Ishikawa (cell line): ENCODE measurements around the gene SLC15A4.

Source experiments
- CEBPB ChIP-seq: IDR thresholded peaks from 2 replicates; pipeline ENCODE4 v1.6.1; 2012
- CREB1 ChIP-seq: IDR thresholded peaks from 2 replicates; pipeline ENCODE4 v1.6.1; 2012; ENCODE audit warnings: low read depth
- EGR1 ChIP-seq: IDR thresholded peaks from 2 replicates; pipeline ENCODE4 v1.6.1; 2012
- EP300 ChIP-seq: IDR thresholded peaks from 2 replicates; pipeline ENCODE4 v1.6.1; 2012; ENCODE audit warnings: borderline replicate concordance
- FOXM1 ChIP-seq: IDR thresholded peaks from 2 replicates; pipeline ENCODE4 v1.6.1; 2012; ENCODE audit warnings: low read depth, borderline replicate concordance
- NFIC ChIP-seq: IDR thresholded peaks from 2 replicates; pipeline ENCODE4 v1.6.1; 2012
- RAD21 ChIP-seq: IDR thresholded peaks from 2 replicates; pipeline ENCODE4 v1.6.1; 2012; ENCODE audit warnings: low read depth
- TAF1 ChIP-seq: IDR thresholded peaks from 2 replicates; pipeline ENCODE4 v1.6.1; 2012; ENCODE audit warnings: low read depth, mild to moderate bottlenecking
- TCF12 ChIP-seq: IDR thresholded peaks from 2 replicates; pipeline ENCODE4 v1.6.1; 2012; ENCODE audit warnings: low read depth
- TEAD4 ChIP-seq: IDR thresholded peaks from 2 replicates; pipeline ENCODE4 v1.6.1; 2012
- YY1 ChIP-seq: IDR thresholded peaks from 2 replicates; pipeline ENCODE4 v1.6.1; 2012; ENCODE audit warnings: low read depth
- ZBTB7A ChIP-seq: IDR thresholded peaks from 2 replicates; pipeline ENCODE4 v1.6.1; 2012; ENCODE audit warnings: low read depth
- TF ChIP-seq, protein P1 (sequence below): IDR thresholded peaks from 2 replicates; pipeline ENCODE4 v1.6.1; 2012
- TF ChIP-seq, protein P2 (sequence below): IDR thresholded peaks from 2 replicates; pipeline ENCODE4 v1.6.1; 2012
- TF ChIP-seq, protein P3 (sequence below): IDR thresholded peaks from 2 replicates; pipeline ENCODE4 v1.6.1; 2012; ENCODE audit warnings: low read depth, mild to moderate bottlenecking

SLC15A4 gene

DNA sequence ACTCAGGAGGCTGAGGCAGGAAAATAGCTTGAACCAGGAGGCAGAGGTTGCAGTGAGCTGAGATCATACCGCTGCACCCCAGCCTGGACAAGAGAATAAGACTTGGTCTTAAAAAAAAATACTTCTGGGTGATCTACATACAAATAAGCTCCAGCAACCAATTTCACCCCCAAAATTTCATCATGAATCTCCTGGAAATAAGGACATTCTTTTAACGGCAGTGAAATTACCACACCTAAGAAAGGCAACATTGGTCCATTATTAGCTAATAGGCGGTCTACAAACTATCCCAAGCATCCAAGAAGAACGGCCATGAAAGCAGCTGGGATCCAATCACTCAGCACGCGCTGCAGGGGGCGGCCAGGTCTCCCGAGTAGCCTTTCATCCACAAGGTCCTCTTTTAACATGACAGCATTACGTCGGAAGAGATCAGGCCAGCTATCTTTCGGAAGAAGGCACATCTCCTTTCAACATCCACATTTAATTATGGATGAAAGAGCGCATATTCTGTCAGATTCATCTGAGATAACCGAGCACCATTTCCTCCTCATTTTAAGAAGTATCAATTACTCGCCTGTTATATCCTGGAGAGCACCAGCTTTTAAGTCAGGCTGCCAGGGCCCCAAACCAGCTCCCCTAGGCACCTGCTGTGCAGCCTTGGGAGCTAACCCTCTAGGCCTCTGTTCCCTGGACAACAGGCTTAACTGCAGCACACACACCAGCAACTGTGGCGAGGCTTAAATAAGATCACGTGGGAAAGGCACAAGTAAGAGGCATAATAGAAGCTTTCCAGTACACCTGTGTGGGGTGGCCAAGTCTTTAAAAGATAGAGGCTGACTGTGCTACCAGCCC, 4.2 kb downstream of the SLC15A4 start:
- TF ChIP-seq EP300 (no peak), CEBPB (no peak), FOXM1 (no peak), EGR1 (no peak), TEAD4 (no peak), TAF1 (no peak), ZBTB7A (no peak)
- TF ChIP-seq, protein P1, sequence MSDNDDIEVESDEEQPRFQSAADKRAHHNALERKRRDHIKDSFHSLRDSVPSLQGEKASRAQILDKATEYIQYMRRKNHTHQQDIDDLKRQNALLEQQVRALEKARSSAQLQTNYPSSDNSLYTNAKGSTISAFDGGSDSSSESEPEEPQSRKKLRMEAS, result no peak

DNA sequence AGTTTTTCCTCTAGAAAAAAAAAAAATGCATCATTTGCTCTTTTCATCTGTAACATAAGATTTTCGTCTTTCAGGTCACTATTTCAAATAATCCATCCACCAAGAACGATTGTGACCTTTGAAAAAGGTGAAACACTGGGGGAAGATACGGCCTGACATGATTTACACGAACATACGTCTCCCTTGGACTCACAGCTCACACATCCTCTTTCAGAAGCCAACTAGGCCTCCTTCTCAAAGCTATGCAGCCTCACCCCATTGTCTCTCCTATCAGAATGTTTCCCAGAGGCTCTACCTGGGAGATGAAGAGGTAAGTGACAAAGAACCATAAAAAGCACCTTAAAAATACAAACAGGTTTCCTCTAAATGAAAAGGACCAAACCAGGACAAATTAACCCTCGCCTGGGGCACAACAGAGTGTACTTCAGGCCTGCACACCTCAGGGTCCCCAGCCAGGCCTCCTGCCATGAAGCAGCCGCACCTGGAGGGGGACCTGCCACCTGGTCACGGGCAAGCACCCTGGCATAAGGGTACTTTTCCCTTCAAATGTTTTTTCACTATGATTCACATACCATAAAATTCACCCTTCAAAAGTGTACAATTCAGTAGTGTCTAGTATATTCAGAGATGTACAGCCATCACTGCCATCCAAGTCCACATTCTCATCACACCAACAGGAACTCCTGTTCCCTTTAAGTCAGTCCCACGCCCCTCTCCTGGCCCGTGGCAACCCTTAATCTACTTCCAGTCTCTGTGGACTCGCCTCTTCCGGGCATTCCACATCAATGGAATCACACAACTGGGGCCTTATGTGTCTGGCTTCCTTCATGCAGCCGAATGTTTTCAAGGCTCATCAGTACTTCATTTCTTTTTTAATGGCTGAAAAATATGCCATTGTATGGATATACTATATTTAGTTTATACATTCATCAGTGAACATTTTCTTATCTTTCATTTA, 5.4 kb downstream of the SLC15A4 start:
- TF ChIP-seq NFIC (no peak), TEAD4 (no peak), TAF1 (no peak), EP300 (no peak), RAD21 (no peak), ZBTB7A (no peak), CREB1 (no peak), FOXM1 (no peak), YY1 (no peak), CEBPB (no peak), EGR1 (no peak), TCF12 (no peak)
- TF ChIP-seq, protein P1, result no peak
- TF ChIP-seq, protein P2, sequence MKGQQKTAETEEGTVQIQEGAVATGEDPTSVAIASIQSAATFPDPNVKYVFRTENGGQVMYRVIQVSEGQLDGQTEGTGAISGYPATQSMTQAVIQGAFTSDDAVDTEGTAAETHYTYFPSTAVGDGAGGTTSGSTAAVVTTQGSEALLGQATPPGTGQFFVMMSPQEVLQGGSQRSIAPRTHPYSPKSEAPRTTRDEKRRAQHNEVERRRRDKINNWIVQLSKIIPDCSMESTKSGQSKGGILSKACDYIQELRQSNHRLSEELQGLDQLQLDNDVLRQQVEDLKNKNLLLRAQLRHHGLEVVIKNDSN, result no peak
- TF ChIP-seq, protein P3, sequence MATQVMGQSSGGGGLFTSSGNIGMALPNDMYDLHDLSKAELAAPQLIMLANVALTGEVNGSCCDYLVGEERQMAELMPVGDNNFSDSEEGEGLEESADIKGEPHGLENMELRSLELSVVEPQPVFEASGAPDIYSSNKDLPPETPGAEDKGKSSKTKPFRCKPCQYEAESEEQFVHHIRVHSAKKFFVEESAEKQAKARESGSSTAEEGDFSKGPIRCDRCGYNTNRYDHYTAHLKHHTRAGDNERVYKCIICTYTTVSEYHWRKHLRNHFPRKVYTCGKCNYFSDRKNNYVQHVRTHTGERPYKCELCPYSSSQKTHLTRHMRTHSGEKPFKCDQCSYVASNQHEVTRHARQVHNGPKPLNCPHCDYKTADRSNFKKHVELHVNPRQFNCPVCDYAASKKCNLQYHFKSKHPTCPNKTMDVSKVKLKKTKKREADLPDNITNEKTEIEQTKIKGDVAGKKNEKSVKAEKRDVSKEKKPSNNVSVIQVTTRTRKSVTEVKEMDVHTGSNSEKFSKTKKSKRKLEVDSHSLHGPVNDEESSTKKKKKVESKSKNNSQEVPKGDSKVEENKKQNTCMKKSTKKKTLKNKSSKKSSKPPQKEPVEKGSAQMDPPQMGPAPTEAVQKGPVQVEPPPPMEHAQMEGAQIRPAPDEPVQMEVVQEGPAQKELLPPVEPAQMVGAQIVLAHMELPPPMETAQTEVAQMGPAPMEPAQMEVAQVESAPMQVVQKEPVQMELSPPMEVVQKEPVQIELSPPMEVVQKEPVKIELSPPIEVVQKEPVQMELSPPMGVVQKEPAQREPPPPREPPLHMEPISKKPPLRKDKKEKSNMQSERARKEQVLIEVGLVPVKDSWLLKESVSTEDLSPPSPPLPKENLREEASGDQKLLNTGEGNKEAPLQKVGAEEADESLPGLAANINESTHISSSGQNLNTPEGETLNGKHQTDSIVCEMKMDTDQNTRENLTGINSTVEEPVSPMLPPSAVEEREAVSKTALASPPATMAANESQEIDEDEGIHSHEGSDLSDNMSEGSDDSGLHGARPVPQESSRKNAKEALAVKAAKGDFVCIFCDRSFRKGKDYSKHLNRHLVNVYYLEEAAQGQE, result no peak

DNA sequence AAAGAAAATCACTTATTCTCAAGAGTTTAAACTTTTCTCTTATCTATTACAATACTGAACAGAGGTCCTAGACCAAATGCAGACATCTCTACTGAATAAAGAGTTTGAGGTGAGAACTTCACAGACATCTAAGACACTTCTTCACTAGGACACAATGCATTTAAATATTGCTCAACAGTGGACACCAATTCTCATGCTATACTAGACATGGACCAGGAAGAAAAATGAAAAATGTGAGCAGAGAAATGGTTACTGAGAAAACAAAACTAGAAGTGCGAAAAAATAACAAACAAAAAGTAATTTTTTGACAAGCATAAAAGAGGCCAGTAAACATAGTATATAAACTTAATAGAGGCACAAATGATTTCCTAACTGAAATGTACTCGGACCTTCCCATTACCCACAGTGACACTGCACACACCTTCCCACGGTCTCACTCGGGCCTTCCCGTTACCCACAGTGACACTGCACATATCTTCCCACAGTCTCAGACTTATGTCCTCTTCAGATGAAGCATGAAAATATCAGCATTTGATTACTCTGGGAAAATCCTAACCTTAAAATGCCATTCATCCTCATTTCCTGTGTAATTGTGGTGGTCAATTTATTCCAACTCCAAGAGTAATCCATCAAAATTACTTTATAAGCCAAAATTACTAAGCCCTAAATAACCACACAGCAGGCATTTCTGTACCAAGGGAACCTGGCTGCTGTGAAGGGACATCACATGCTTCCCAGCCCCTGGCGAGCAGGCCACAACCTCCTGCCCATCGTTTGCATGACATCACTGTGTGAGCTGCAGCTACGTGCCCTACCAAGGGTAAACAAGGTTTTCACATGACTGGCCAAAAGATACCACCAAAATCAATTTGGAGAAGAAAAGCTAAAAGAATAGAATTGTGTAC, 6.4 kb downstream of the SLC15A4 start:
- no peak for TF ChIP-seq TAF1
- TF ChIP-seq, protein P3, result no peak
- TF ChIP-seq CREB1, result no peak
- TF ChIP-seq EGR1, result no peak
- no peak for TF ChIP-seq FOXM1
- TF ChIP-seq, protein P2, result no peak
- TF ChIP-seq TEAD4, result no peak
- TF ChIP-seq, protein P1, result no peak
- no peak for TF ChIP-seq CEBPB
- TF ChIP-seq EP300, result no peak

DNA sequence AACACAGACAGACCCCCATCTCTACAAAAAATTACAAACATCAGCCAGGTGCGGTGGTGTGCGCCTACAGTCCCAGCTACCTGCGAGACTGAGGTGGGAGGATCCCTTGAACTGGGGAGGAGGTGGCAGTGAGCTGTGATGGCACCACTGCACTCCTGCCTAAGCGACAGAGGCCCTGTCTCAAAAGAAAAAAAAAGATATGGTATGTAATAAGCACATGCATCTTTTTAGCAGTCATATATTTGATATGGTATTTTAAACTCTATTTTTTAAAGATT, 7.2 kb downstream of the SLC15A4 start:
- no peak for TF ChIP-seq EP300
- TF ChIP-seq, protein P2, result no peak
- no peak for TF ChIP-seq CEBPB
- TF ChIP-seq TCF12, result no peak
- TF ChIP-seq TEAD4, result no peak
- TF ChIP-seq EGR1, result no peak
- TF ChIP-seq NFIC, result no peak
- TF ChIP-seq ZBTB7A, result no peak
- TF ChIP-seq, protein P3, result no peak
